ENCODE data around the gene CCER1.

DNA sequence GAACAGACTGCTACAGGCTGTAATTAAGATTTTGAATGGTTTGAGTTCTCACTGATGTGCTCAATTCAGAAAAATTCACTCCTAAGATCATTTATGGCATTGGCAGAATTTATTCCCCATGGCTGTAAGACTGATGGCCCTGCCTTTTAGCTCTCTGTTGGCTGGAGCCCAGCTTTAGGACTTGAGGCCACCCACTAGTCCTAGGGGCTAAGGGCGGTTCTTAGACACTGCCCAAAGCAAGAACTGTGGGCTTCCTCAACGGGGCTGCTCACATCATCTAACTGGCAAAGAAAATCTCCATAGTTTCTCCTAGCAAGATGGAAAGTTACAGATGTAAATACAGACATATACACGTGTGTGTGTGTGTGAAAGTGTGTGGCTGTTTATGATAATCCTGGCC, 3.4 kb upstream of the CCER1 start:
- TF ChIP-seq, protein P1, sequence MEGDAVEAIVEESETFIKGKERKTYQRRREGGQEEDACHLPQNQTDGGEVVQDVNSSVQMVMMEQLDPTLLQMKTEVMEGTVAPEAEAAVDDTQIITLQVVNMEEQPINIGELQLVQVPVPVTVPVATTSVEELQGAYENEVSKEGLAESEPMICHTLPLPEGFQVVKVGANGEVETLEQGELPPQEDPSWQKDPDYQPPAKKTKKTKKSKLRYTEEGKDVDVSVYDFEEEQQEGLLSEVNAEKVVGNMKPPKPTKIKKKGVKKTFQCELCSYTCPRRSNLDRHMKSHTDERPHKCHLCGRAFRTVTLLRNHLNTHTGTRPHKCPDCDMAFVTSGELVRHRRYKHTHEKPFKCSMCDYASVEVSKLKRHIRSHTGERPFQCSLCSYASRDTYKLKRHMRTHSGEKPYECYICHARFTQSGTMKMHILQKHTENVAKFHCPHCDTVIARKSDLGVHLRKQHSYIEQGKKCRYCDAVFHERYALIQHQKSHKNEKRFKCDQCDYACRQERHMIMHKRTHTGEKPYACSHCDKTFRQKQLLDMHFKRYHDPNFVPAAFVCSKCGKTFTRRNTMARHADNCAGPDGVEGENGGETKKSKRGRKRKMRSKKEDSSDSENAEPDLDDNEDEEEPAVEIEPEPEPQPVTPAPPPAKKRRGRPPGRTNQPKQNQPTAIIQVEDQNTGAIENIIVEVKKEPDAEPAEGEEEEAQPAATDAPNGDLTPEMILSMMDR (IDR thresholded peaks at IDR 0.05) = no peak
- TF ChIP-seq EP300 (IDR thresholded peaks at IDR 0.05) (no peak), POLR2A (IDR thresholded peaks at IDR 0.05) (no peak)
